Panc1 (cell line): ENCODE data around the gene METTL16. TPM values are rescaled to one million over a fixed set of nuclear protein-coding genes. Genes with fewer than 3 reads are reported as not detected.
A peak's percentile ranks its signal among the peaks of the same experiment; 100 is the strongest.

ENCODE experiments used
- ATAC-seq: fragments of 200-7000 bp; cut with Tn5 transposase; 2 replicates; pipeline ENCODE4 v1.9.1; 2020; ENCODE audit warnings: mild to moderate bottlenecking, moderate library complexity
- BruUV-seq: library from RNA; stranded (reverse); fragments of 400-500 nt; replicated peaks from 2 replicates; lab custom pipeline; 2021; lab: Mats Ljungman, UMichigan
- CTCF ChIA-PET: fragments of 300-600 bp; sonication (Branson Sonifier 250); formaldehyde crosslinking; loops from one replicate; lab custom pipeline; 2022; ENCODE audit warnings: antibody characterized with exemption; lab: Charles Lee
- POLR2A ChIA-PET: fragments of 300-600 bp; sonication (Branson Sonifier 250); formaldehyde crosslinking; loops from one replicate; lab custom pipeline; 2022; ENCODE audit warnings: antibody characterized with exemption; lab: Charles Lee
- DNase-seq: peaks from one replicate; pipeline ENCODE4 v3.0.0-alpha.2; 2010; ENCODE audit warnings: low read depth, low spot score
- H3K27ac ChIP-seq: 2 replicates; pipeline ENCODE4 v1.5.1; 2011; ENCODE audit warnings: mild to moderate bottlenecking, low read length, inconsistent platforms
- H3K27me3 ChIP-seq: fragments of 200-500 bp; sonication (Bioruptor generic); 2 replicates; pipeline ENCODE4 v1.6.0; 2014; ENCODE audit warnings: low read length, inconsistent platforms; ENCODE audit not compliant: control insufficient read depth, insufficient read depth
- H3K36me3 ChIP-seq: fragments of 200-500 bp; sonication (Bioruptor generic); 2 replicates; pipeline ENCODE4 v1.5.1; 2014; ENCODE audit warnings: inconsistent platforms, mild to moderate bottlenecking, low read length, moderate library complexity; ENCODE audit not compliant: control insufficient read depth, insufficient read depth
- H3K4me1 ChIP-seq: 2 replicates; pipeline ENCODE4 v1.5.1; 2011; ENCODE audit warnings: inconsistent platforms, mild to moderate bottlenecking, low read length, moderate library complexity; ENCODE audit not compliant: control insufficient read depth, insufficient read depth
- H3K4me3 ChIP-seq, 2 experiments: 2 replicates each; pipeline ENCODE4 v1.5.1; 2011 to 2012; ENCODE audit warnings: low read depth in 2 of 2, low read length in 2 of 2, mild to moderate bottlenecking in 2 of 2, inconsistent platforms in 1 of 2, moderate library complexity in 1 of 2
- H3K9me3 ChIP-seq: fragments of 200-500 bp; sonication (Bioruptor generic); 2 replicates; pipeline ENCODE4 v1.5.1; 2014; ENCODE audit warnings: low read depth, mild to moderate bottlenecking, inconsistent platforms, low read length, moderate library complexity; ENCODE audit not compliant: control insufficient read depth, insufficient read depth
- POLR2AphosphoS5 ChIP-seq: IDR thresholded peaks from 2 replicates; pipeline ENCODE4 v1.6.1; 2012; ENCODE audit warnings: mild to moderate bottlenecking, low read depth, low read length, moderate library complexity
- SIN3A ChIP-seq: IDR thresholded peaks from 2 replicates; pipeline ENCODE4 v1.6.1; 2012; ENCODE audit warnings: low read depth, mild to moderate bottlenecking, low read length, moderate library complexity, borderline replicate concordance; ENCODE audit not compliant: insufficient read depth
- TCF7L2 ChIP-seq: IDR thresholded peaks from 2 replicates; pipeline ENCODE4 v1.6.1; 2011; ENCODE audit warnings: mild to moderate bottlenecking, low read depth, low read length, inconsistent platforms
- in situ Hi-C: cut with HindIII; loops from 2 replicates; pipeline ENCODE4 v1.10.0; 2016; ENCODE audit warnings: low sequenced_read_pairs, low pct_unique_long_range_greater_than_20kb
- intact Hi-C: fragments of 100-400 bp; cut with micrococcal nuclease; formaldehyde crosslinking; loops from one replicate; pipeline ENCODE4 v1.10.0; 2022; ENCODE audit not compliant: unreplicated experiment
- total RNA-seq: library from RNA; stranded (reverse); gene quantifications from one replicate; pipeline ENCODE4 v1.2.1, GENCODE V29; 2021; ENCODE audit not compliant: unreplicated experiment
- TF ChIP-seq, protein P1 (sequence below), 2 experiments: IDR thresholded peaks; 2 replicates each; pipeline ENCODE4 v1.6.1; 2011 to 2012; ENCODE audit warnings: low read depth in 2 of 2, control low read depth in 1 of 2, low read length in 1 of 2, mild to moderate bottlenecking in 1 of 2, moderate library complexity in 1 of 2; ENCODE audit not compliant: insufficient read depth in 1 of 2
- TF ChIP-seq, protein P2 (sequence below): fragments of 450-650 bp; IDR thresholded peaks from 2 replicates; pipeline ENCODE4 v1.5.1; 2017; ENCODE audit warnings: mild to moderate bottlenecking

The METTL16 gene
- total RNA-seq, 1 experiment from 2014 or later, result 34.7 TPM

DNA sequence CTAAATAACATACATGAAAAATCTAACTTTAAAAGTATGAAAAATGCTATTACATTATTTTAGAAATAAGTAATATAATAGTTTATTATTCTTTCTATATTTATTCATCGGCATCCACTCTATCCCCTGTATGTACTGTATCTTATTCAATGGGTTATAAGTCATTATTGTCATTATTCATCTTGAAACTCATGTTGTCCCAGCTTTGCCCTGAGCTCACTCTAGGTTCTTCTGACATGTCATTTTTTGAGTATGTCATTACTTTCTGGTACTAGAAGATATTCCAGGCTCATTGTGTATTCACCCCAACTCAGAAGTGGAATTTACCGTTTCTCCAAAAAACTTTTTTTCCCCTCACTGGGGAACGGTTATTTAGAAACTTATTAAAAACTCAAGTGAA is 57.8 kb downstream of the METTL16 start:
- no peaks in the 10 kb centered on the region for H3K9me3 ChIP-seq
- in situ Hi-C loops, result no loop called here
- BruUV-seq, result no TSS peak
- no peaks in the 10 kb centered on the region for H3K4me1 ChIP-seq
- intact Hi-C loops, result no loop called here
- TF ChIP-seq, protein P1, sequence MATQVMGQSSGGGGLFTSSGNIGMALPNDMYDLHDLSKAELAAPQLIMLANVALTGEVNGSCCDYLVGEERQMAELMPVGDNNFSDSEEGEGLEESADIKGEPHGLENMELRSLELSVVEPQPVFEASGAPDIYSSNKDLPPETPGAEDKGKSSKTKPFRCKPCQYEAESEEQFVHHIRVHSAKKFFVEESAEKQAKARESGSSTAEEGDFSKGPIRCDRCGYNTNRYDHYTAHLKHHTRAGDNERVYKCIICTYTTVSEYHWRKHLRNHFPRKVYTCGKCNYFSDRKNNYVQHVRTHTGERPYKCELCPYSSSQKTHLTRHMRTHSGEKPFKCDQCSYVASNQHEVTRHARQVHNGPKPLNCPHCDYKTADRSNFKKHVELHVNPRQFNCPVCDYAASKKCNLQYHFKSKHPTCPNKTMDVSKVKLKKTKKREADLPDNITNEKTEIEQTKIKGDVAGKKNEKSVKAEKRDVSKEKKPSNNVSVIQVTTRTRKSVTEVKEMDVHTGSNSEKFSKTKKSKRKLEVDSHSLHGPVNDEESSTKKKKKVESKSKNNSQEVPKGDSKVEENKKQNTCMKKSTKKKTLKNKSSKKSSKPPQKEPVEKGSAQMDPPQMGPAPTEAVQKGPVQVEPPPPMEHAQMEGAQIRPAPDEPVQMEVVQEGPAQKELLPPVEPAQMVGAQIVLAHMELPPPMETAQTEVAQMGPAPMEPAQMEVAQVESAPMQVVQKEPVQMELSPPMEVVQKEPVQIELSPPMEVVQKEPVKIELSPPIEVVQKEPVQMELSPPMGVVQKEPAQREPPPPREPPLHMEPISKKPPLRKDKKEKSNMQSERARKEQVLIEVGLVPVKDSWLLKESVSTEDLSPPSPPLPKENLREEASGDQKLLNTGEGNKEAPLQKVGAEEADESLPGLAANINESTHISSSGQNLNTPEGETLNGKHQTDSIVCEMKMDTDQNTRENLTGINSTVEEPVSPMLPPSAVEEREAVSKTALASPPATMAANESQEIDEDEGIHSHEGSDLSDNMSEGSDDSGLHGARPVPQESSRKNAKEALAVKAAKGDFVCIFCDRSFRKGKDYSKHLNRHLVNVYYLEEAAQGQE (IDR thresholded peaks at IDR 0.05; ENCODE audit: insufficient read depth in 1 of 2, low read depth in 2 of 2, low read length in 1 of 2), result no peak
- TF ChIP-seq, protein P2, sequence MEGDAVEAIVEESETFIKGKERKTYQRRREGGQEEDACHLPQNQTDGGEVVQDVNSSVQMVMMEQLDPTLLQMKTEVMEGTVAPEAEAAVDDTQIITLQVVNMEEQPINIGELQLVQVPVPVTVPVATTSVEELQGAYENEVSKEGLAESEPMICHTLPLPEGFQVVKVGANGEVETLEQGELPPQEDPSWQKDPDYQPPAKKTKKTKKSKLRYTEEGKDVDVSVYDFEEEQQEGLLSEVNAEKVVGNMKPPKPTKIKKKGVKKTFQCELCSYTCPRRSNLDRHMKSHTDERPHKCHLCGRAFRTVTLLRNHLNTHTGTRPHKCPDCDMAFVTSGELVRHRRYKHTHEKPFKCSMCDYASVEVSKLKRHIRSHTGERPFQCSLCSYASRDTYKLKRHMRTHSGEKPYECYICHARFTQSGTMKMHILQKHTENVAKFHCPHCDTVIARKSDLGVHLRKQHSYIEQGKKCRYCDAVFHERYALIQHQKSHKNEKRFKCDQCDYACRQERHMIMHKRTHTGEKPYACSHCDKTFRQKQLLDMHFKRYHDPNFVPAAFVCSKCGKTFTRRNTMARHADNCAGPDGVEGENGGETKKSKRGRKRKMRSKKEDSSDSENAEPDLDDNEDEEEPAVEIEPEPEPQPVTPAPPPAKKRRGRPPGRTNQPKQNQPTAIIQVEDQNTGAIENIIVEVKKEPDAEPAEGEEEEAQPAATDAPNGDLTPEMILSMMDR, result no peak
- TF ChIP-seq POLR2AphosphoS5 (no peak), SIN3A (no peak), TCF7L2 (no peak)
- no peak overlapping the region for H3K4me3 ChIP-seq
- H3K27ac ChIP-seq, result no peak overlapping the region
- ChIA-PET POLR2A (no interaction called here), CTCF (no interaction called here)
- no peak for DNase-seq
- H3K27me3 ChIP-seq, result no peaks in the 10 kb centered on the region
- H3K36me3 ChIP-seq, result peaks cover 2% of the 10 kb centered on the region; the same call in 1 of the 2 replicates
- ATAC-seq, result no peak

DNA sequence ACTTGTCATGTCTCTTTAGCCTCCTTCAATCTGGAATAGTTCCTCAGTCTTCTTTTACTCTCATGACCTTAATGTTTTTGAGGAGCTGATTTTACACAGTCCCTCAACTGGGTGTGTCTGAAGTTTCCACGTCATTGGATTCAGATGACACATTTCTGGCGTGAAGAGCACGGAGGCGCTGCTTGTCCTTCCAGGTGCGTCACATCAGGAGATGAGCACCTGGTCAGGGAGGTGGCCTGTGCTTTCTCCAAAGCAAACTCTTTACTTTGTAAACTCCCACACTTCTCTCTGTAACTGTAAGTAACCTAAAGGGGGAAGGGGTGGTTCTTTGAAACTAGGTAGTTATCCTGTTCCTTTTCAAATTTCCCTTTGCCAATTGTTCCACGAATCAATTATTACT is 58.4 kb downstream of the METTL16 start:
- POLR2A ChIA-PET, result no interaction called here
- H3K4me3 ChIP-seq, result no peak overlapping the region
- H3K36me3 ChIP-seq, result peaks cover 2% of the 10 kb centered on the region; the same call in 1 of the 2 replicates
- in situ Hi-C loops, result no loop called here
- CTCF ChIA-PET, result no interaction called here
- no peak for TF ChIP-seq TCF7L2
- TF ChIP-seq SIN3A, result no peak
- TF ChIP-seq, protein P2, result no peak
- TF ChIP-seq, protein P1 (IDR thresholded peaks at IDR 0.05; ENCODE audit: insufficient read depth in 1 of 2, low read depth in 2 of 2, low read length in 1 of 2), result no peak
- TF ChIP-seq POLR2AphosphoS5, result no peak
- no peaks in the 10 kb centered on the region for H3K9me3 ChIP-seq
- no peak overlapping the region for H3K27ac ChIP-seq
- intact Hi-C loops, result no loop called here
- ATAC-seq (no peak), DNase-seq (no peak)
- H3K4me1 ChIP-seq, result no peaks in the 10 kb centered on the region
- no peaks in the 10 kb centered on the region for H3K27me3 ChIP-seq
- BruUV-seq, result TSS peak; percentile 42
